Adrenal gland (tissue), 12 donors: Measurements from ENCODE around the gene NAA11. TPM values are rescaled to one million over a fixed set of nuclear protein-coding genes. Genes with fewer than 3 reads are reported as not detected.

Experiments used
- polyA plus RNA-seq, 3 donors: library from polyadenylated mRNA; stranded (reverse); fragments of 200-250 nt in 2 of 3; fragments of 350-450 nt in 1 of 3; fragmentation: Illumina TruSeq in 1 of 3; extraction: RNeasy Lipid Tissue Mini Kit (QIAGEN cat#74804) in 1 of 3; gene quantifications; one replicate each; pipeline ENCODE4 v1.2.3, GENCODE V29; 2013 to 2014
- total RNA-seq, 9 donors: library from RNA; depleted of rRNA in 4 of 9; stranded (reverse); fragments of >200 nt in 4 of 9; fragments of 120-200 nt in 1 of 9; fragmentation: NEBNext Ultra II Directional in 1 of 9; extraction: Animal tissue kit (Norgen Biotek cat#: 25700) in 1 of 9; gene quantifications; one replicate each; pipeline versions ENCODE4 v1.1.0 to v1.2.4, GENCODE V29; 2013 to 2023
- donor health status: healthy with polysubstance abuse.
- donor health status: Bipolar disorder and iron deficiency.
- donor health status: DM: yes; HTN: yes; CAD: no.
- donor health status: DM: no; HTN: no; CAD: no.
- donor health status: DM: no; HTN: no; CAD: no.
- donor health status: DM: yes; HTN: yes; CAD: no.

Gene NAA11
- total and polyA plus RNA-seq, 12 donors, result not detected

Other genes with a start within 250 kb of the NAA11 start
- gene GK2, start 82.2 kb upstream of the NAA11 start, total RNA-seq, result not detected
- gene GK2, start 82.2 kb upstream of the NAA11 start, polyA plus RNA-seq, result not detected